Panc1 (cell line): ENCODE data around the gene INCA1. TPM values are rescaled to one million over a fixed set of nuclear protein-coding genes. Genes with fewer than 3 reads are reported as not detected.

Experiments
- ATAC-seq: fragments of 200-7000 bp; cut with Tn5 transposase; 2 replicates; pipeline ENCODE4 v1.9.1; 2020; ENCODE audit warnings: mild to moderate bottlenecking, moderate library complexity
- BruUV-seq: library from RNA; stranded (reverse); fragments of 400-500 nt; replicated peaks from 2 replicates; lab custom pipeline; 2021; lab: Mats Ljungman, UMichigan
- CTCF ChIA-PET: fragments of 300-600 bp; sonication (Branson Sonifier 250); formaldehyde crosslinking; loops from one replicate; lab custom pipeline; 2022; ENCODE audit warnings: antibody characterized with exemption; lab: Charles Lee
- POLR2A ChIA-PET: fragments of 300-600 bp; sonication (Branson Sonifier 250); formaldehyde crosslinking; loops from one replicate; lab custom pipeline; 2022; ENCODE audit warnings: antibody characterized with exemption; lab: Charles Lee
- DNase-seq: peaks from one replicate; pipeline ENCODE4 v3.0.0-alpha.2; 2010; ENCODE audit warnings: low read depth, low spot score
- H3K27ac ChIP-seq: 2 replicates; pipeline ENCODE4 v1.5.1; 2011; ENCODE audit warnings: mild to moderate bottlenecking, low read length, inconsistent platforms
- H3K27me3 ChIP-seq: fragments of 200-500 bp; sonication (Bioruptor generic); 2 replicates; pipeline ENCODE4 v1.6.0; 2014; ENCODE audit warnings: low read length, inconsistent platforms; ENCODE audit not compliant: control insufficient read depth, insufficient read depth
- H3K36me3 ChIP-seq: fragments of 200-500 bp; sonication (Bioruptor generic); 2 replicates; pipeline ENCODE4 v1.5.1; 2014; ENCODE audit warnings: inconsistent platforms, mild to moderate bottlenecking, low read length, moderate library complexity; ENCODE audit not compliant: control insufficient read depth, insufficient read depth
- H3K4me1 ChIP-seq: 2 replicates; pipeline ENCODE4 v1.5.1; 2011; ENCODE audit warnings: inconsistent platforms, mild to moderate bottlenecking, low read length, moderate library complexity; ENCODE audit not compliant: control insufficient read depth, insufficient read depth
- H3K4me3 ChIP-seq, 2 experiments: 2 replicates each; pipeline ENCODE4 v1.5.1; 2011 to 2012; ENCODE audit warnings: low read depth in 2 of 2, low read length in 2 of 2, mild to moderate bottlenecking in 2 of 2, inconsistent platforms in 1 of 2, moderate library complexity in 1 of 2
- H3K9me3 ChIP-seq: fragments of 200-500 bp; sonication (Bioruptor generic); 2 replicates; pipeline ENCODE4 v1.5.1; 2014; ENCODE audit warnings: low read depth, mild to moderate bottlenecking, inconsistent platforms, low read length, moderate library complexity; ENCODE audit not compliant: control insufficient read depth, insufficient read depth
- CTCF ChIP-seq: fragments of 450-650 bp; IDR thresholded peaks from 2 replicates; pipeline ENCODE4 v1.5.1; 2017; ENCODE audit warnings: mild to moderate bottlenecking
- POLR2AphosphoS5 ChIP-seq: IDR thresholded peaks from 2 replicates; pipeline ENCODE4 v1.6.1; 2012; ENCODE audit warnings: mild to moderate bottlenecking, low read depth, low read length, moderate library complexity
- REST ChIP-seq, 2 experiments: IDR thresholded peaks; 2 replicates each; pipeline ENCODE4 v1.6.1; 2011 to 2012; ENCODE audit warnings: low read depth in 2 of 2, control low read depth in 1 of 2, low read length in 1 of 2, mild to moderate bottlenecking in 1 of 2, moderate library complexity in 1 of 2; ENCODE audit not compliant: insufficient read depth in 1 of 2
- SIN3A ChIP-seq: IDR thresholded peaks from 2 replicates; pipeline ENCODE4 v1.6.1; 2012; ENCODE audit warnings: low read depth, mild to moderate bottlenecking, low read length, moderate library complexity, borderline replicate concordance; ENCODE audit not compliant: insufficient read depth
- in situ Hi-C: cut with HindIII; loops from 2 replicates; pipeline ENCODE4 v1.10.0; 2016; ENCODE audit warnings: low sequenced_read_pairs, low pct_unique_long_range_greater_than_20kb
- intact Hi-C: fragments of 100-400 bp; cut with micrococcal nuclease; formaldehyde crosslinking; loops from one replicate; pipeline ENCODE4 v1.10.0; 2022; ENCODE audit not compliant: unreplicated experiment
- total RNA-seq: library from RNA; stranded (reverse); gene quantifications from one replicate; pipeline ENCODE4 v1.2.1, GENCODE V29; 2021; ENCODE audit not compliant: unreplicated experiment

Gene INCA1
- total RNA-seq, 1 experiment from 2014 or later = 1.7 TPM

- peak overlapping the region; percentile 66 to 79 for H3K4me3 ChIP-seq
- intact Hi-C loops = no loop called here
Observed at GRCh38 chr17:4969047-4969550, 28.2 kb downstream of the INCA1 start.

GRCh38 chr17:4968486-4969046 lies 28.8 kb downstream of the INCA1 start:
- Histone ChIP-seq H3K36me3 (no peaks in the 10 kb centered on the region), H3K4me1 (peaks cover 15% of the 10 kb centered on the region), H3K4me3 (peak overlapping the region; percentile 66 to 79), H3K9me3 (no peaks in the 10 kb centered on the region), H3K27me3 (no peaks in the 10 kb centered on the region), H3K27ac (peak overlapping the region; percentile 97)
- ATAC-seq (no peak), DNase-seq (no peak)
- in situ Hi-C loops (no loop called here), intact Hi-C loops (no loop called here)
- TF ChIP-seq POLR2AphosphoS5 (0 out of 2 replicates have a peak, but pooled peaks have one; percentile 2), REST (IDR thresholded peaks at IDR 0.05; ENCODE audit: insufficient read depth in 1 of 2, low read depth in 2 of 2, low read length in 1 of 2) (no peak)
- ChIA-PET CTCF (no interaction called here), POLR2A (no interaction called here)
- no TSS peak for BruUV-seq

More at GRCh38 chr17:4969047-4969550, 28.2 kb downstream of the INCA1 start:
- ChIA-PET POLR2A (no interaction called here), CTCF (no interaction called here)
- Histone ChIP-seq H3K27me3 (no peaks in the 10 kb centered on the region), H3K36me3 (no peaks in the 10 kb centered on the region), H3K27ac (peak overlapping the region; percentile 97), H3K9me3 (no peaks in the 10 kb centered on the region), H3K4me1 (peaks cover 15% of the 10 kb centered on the region)
- ATAC-seq (no peak), DNase-seq (peak; percentile 86)
- no peak for TF ChIP-seq CTCF
- no TSS peak for BruUV-seq
- in situ Hi-C loops = no loop called here

- peak; percentile 85 for ATAC-seq
- Histone ChIP-seq H3K36me3 (no peaks in the 10 kb centered on the region), H3K4me1 (peaks cover 15% of the 10 kb centered on the region), H3K27ac (peak within 1 kb of the TSS; percentile 98), H3K27me3 (no peaks in the 10 kb centered on the region), H3K4me3 (peak within 1 kb of the TSS; percentile 66 to 79), H3K9me3 (no peaks in the 10 kb centered on the region)
- in situ Hi-C loops = no loop called here
- BruUV-seq = TSS peak; percentile 87
- ChIA-PET CTCF (interaction anchor here (0.6 to 1.0 kb wide), 2 partner anchors 22 to 94 kb away, joined by 3 to 4 read pairs; no protein-coding TSS in a partner anchor), POLR2A (interaction anchor here (0.6 to 1.4 kb wide), 3 partner anchors 19 to 96 kb away, joined by 3 to 5 read pairs (median 4); partner anchors contain the start of gene PFN1)
- peak; percentile 84 for DNase-seq
- intact Hi-C loops = no loop called here
- TF ChIP-seq SIN3A = no peak
- peak; percentile 55; the same call in 1 of the 2 replicates for TF ChIP-seq POLR2AphosphoS5
Observed at GRCh38 chr17:4967539-4968485, 29.5 kb downstream of the INCA1 start, which contains the start of gene SPAG7. Gene SPAG7, minus strand, starts transcription at chr17:4967817. Its CDS starts 13 bp downstream, at chr17:4967804.
